H9 (cell line): ENCODE data around the gene GVQW3. TPM values are rescaled to one million over a fixed set of nuclear protein-coding genes. Genes with fewer than 3 reads are reported as not detected.

Experiments
- DNase-seq: peaks from one replicate; pipeline ENCODE4 v3.0.0-alpha.2; 2017
- H2AFZ ChIP-seq: one replicate; pipeline ENCODE4 v1.6.1; 2013; ENCODE audit warnings: mild to moderate bottlenecking, low read length, control low read depth, moderate library complexity
- H2AK5ac ChIP-seq: 2 replicates; pipeline ENCODE4 v1.6.1; 2013; ENCODE audit warnings: low read length, control low read depth, mixed read lengths; ENCODE audit not compliant: insufficient read length
- H2BK120ac ChIP-seq: one replicate; pipeline ENCODE4 v1.6.1; 2013; ENCODE audit warnings: low read depth, mild to moderate bottlenecking, low read length, control low read depth, inconsistent platforms; ENCODE audit not compliant: poor library complexity, severe bottlenecking
- H2BK12ac ChIP-seq: 2 replicates; pipeline ENCODE4 v1.6.1; 2013; ENCODE audit warnings: low read length, control low read depth, mixed read lengths, low read depth; ENCODE audit not compliant: insufficient read length
- H2BK15ac ChIP-seq: 2 replicates; pipeline ENCODE4 v1.6.1; 2013; ENCODE audit warnings: low read depth, low read length, control low read depth
- H2BK20ac ChIP-seq: one replicate; pipeline ENCODE4 v1.6.1; 2013; ENCODE audit warnings: low read depth, mild to moderate bottlenecking, low read length, control low read depth, inconsistent platforms; ENCODE audit not compliant: poor library complexity, severe bottlenecking
- H2BK5ac ChIP-seq: 2 replicates; pipeline ENCODE4 v1.6.1; 2013; ENCODE audit warnings: low read length, control low read depth, mixed read lengths; ENCODE audit not compliant: insufficient read length
- H3K14ac ChIP-seq: 2 replicates; pipeline ENCODE4 v1.6.1; 2013; ENCODE audit warnings: low read length, control low read depth; ENCODE audit not compliant: insufficient read depth
- H3K18ac ChIP-seq: 2 replicates; pipeline ENCODE4 v1.6.1; 2013; ENCODE audit warnings: low read depth, mild to moderate bottlenecking, mixed read lengths, low read length, control low read depth; ENCODE audit not compliant: insufficient read length
- H3K23ac ChIP-seq: 2 replicates; pipeline ENCODE4 v1.6.1; 2013; ENCODE audit warnings: low read length, control low read depth, mixed read lengths, low read depth; ENCODE audit not compliant: insufficient read length
- H3K23me2 ChIP-seq: 2 replicates; pipeline ENCODE4 v1.6.1; 2013; ENCODE audit warnings: low read depth, mild to moderate bottlenecking, mixed read lengths, low read length, control low read depth; ENCODE audit not compliant: insufficient read length, poor library complexity, severe bottlenecking
- H3K27ac ChIP-seq: 2 replicates; pipeline ENCODE4 v1.5.1; 2013; ENCODE audit warnings: low read length, control low read depth, mixed read lengths, low read depth; ENCODE audit not compliant: insufficient read length
- H3K27me3 ChIP-seq: 2 replicates; pipeline ENCODE4 v1.6.1; 2013; ENCODE audit warnings: low read length, control low read depth, inconsistent platforms; ENCODE audit not compliant: insufficient read depth
- H3K4ac ChIP-seq: 2 replicates; pipeline ENCODE4 v1.6.1; 2013; ENCODE audit warnings: low read depth, mild to moderate bottlenecking, control low read depth, inconsistent platforms, low read length, moderate library complexity
- H3K4me1 ChIP-seq: 2 replicates; pipeline ENCODE4 v1.6.1; 2013; ENCODE audit warnings: low read length, control low read depth, inconsistent platforms; ENCODE audit not compliant: insufficient read depth
- H3K4me2 ChIP-seq: 2 replicates; pipeline ENCODE4 v1.6.1; 2013; ENCODE audit warnings: low read length, control low read depth, mixed read lengths; ENCODE audit not compliant: insufficient read length, insufficient read depth
- H3K56ac ChIP-seq: 2 replicates; pipeline ENCODE4 v1.6.1; 2013; ENCODE audit warnings: low read depth, mild to moderate bottlenecking, mixed read lengths, low read length, control low read depth; ENCODE audit not compliant: insufficient read length
- H3K79me1 ChIP-seq: 2 replicates; pipeline ENCODE4 v1.6.1; 2013; ENCODE audit warnings: low read depth, mild to moderate bottlenecking, moderate library complexity, low read length, control low read depth, inconsistent platforms; ENCODE audit not compliant: insufficient read depth, poor library complexity, severe bottlenecking
- H3K79me2 ChIP-seq: 2 replicates; pipeline ENCODE4 v1.6.1; 2013; ENCODE audit warnings: low read length, control low read depth, inconsistent platforms; ENCODE audit not compliant: insufficient read depth
- H3K9ac ChIP-seq: 2 replicates; pipeline ENCODE4 v1.6.1; 2013; ENCODE audit warnings: low read length, control low read depth, mixed read lengths; ENCODE audit not compliant: insufficient read length; ENCODE audit errors: extremely low read depth
- H3K9me3 ChIP-seq: one replicate; pipeline ENCODE4 v1.6.1; 2013; ENCODE audit warnings: low read depth, low read length, inconsistent platforms; ENCODE audit not compliant: control insufficient read depth
- H3T11ph ChIP-seq: one replicate; pipeline ENCODE4 v1.6.1; 2013; ENCODE audit warnings: mild to moderate bottlenecking, low read length, control low read depth, inconsistent platforms
- H4K20me1 ChIP-seq: one replicate; pipeline ENCODE4 v1.6.1; 2013; ENCODE audit not compliant: control insufficient read depth, insufficient read length, insufficient read depth
- H4K5ac ChIP-seq: 2 replicates; pipeline ENCODE4 v1.6.1; 2013; ENCODE audit warnings: low read depth, mild to moderate bottlenecking, mixed read lengths, low read length, control low read depth; ENCODE audit not compliant: insufficient read length
- H4K8ac ChIP-seq: replicated peaks from 2 replicates; pipeline ENCODE4 v1.6.1; 2013; ENCODE audit warnings: low read length, control low read depth, mixed read lengths, low read depth; ENCODE audit not compliant: insufficient read length
- H4K91ac ChIP-seq: 2 replicates; pipeline ENCODE4 v1.6.1; 2013; ENCODE audit warnings: low read depth, mild to moderate bottlenecking, moderate library complexity, mixed read lengths, low read length, control low read depth; ENCODE audit not compliant: insufficient read length
- H3K27ac Mint-ChIP-seq, 3 experiments: 2 replicates in 2 of 3; 3 replicates in 1 of 3; pipeline ENCODE4 v1.8.0; 2020 to 2021; ENCODE audit warnings: mixed read lengths in 3 of 3, mild to moderate bottlenecking in 1 of 3, moderate library complexity in 1 of 3
- H3K27me3 Mint-ChIP-seq: 2 replicates; pipeline ENCODE4 v1.8.0; 2021; ENCODE audit warnings: low read depth, mild to moderate bottlenecking, moderate library complexity, mixed read lengths
- H3K36me3 Mint-ChIP-seq, 3 experiments: 2 replicates in 2 of 3; 3 replicates in 1 of 3; pipeline ENCODE4 v1.8.0; 2020 to 2021; ENCODE audit warnings: low read depth in 3 of 3, mixed read lengths in 3 of 3; ENCODE audit not compliant: insufficient read depth in 1 of 3
- H3K4me1 Mint-ChIP-seq, 2 experiments: 2 replicates each; pipeline ENCODE4 v1.8.0; 2020; ENCODE audit warnings: mixed read lengths in 2 of 2
- H3K4me3 Mint-ChIP-seq, 2 experiments: 2 replicates in 1 of 2; 3 replicates in 1 of 2; pipeline ENCODE4 v1.8.0; 2020 to 2021; ENCODE audit warnings: mild to moderate bottlenecking in 2 of 2, mixed read lengths in 2 of 2, moderate library complexity in 1 of 2
- H3K9me3 Mint-ChIP-seq, 2 experiments: 2 replicates in 1 of 2; 3 replicates in 1 of 2; pipeline ENCODE4 v1.8.0; 2020; ENCODE audit warnings: mild to moderate bottlenecking in 2 of 2, mixed read lengths in 2 of 2, moderate library complexity in 1 of 2
- WGBS: extraction: QIAGEN DNeasy Blood & Tissue Kit; methylation state at CpG from one replicate; pipeline ENCODE4 v1.1.7; 2013; ENCODE audit warnings: missing lambda C conversion rate, low lambda C conversion rate, mixed read lengths; ENCODE audit not compliant: insufficient read length; ENCODE audit errors: extremely low coverage; 5-methylcytosine and 5-hydroxymethylcytosine counted together
- total RNA-seq: library from RNA; stranded (reverse); gene quantifications from 2 replicates; pipeline ENCODE4 v1.2.1, GENCODE V29; 2021
- TF ChIP-seq, protein P1 (sequence below): fragments of 200-600 bp; sonication (generic); conservative IDR thresholded peaks from 3 replicates; pipeline ENCODE4 v1.8.0; 2021; ENCODE audit warnings: antibody characterized with exemption, mild to moderate bottlenecking

The GVQW3 gene
- total RNA-seq, 1 experiment from 2014 or later, result 4.5 TPM

DNA sequence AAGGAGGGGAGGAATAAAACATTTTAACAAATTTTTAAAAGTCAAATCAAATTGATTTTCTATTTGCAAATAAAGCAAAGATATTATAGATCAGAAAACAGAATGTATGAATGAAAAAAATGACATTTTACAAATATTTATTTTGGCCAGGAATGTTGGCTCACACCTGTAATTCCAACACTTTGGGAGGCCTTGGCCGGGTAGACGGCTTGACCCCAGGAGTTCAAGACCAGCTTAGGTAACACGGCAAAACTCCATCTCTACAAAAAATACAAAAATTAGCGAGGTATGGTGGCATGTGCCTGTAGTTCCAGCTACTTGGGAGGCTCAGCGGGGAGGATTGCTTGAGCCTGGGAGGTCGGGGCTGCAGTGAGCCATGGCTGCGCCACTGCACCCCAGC is 18.4 kb upstream of the GVQW3 start:
- H3K36me3 Mint-ChIP-seq, result peaks cover 9 to 19% (median 16%) of the 10 kb centered on the region in 3 experiments; a peak in 6 of 7 replicates
- no peaks in the 10 kb centered on the region for H3K23me2 ChIP-seq
- peaks cover 2% of the 10 kb centered on the region for H3K79me1 ChIP-seq
- H3K9me3 ChIP-seq, result no peaks in the 10 kb centered on the region
- H3K18ac ChIP-seq, result no peak overlapping the region
- no peak overlapping the region for H3K23ac ChIP-seq
- no peak overlapping the region for H3K27ac Mint-ChIP-seq
- H2AK5ac ChIP-seq, result no peak overlapping the region
- WGBS, result no CpG with 5 or more reads among the region's 7 CpGs
- H3K27ac ChIP-seq, result no peak overlapping the region
- no peak overlapping the region for H2BK120ac ChIP-seq
- no peak overlapping the region for H2BK15ac ChIP-seq
- no peak overlapping the region for H3K4me3 Mint-ChIP-seq
- no peak overlapping the region for H4K91ac ChIP-seq
- DNase-seq, result no peak
- no peak overlapping the region for H3K4ac ChIP-seq
- no peak overlapping the region for H3K9ac ChIP-seq
- no peak overlapping the region for H2BK20ac ChIP-seq
- peaks cover 6 to 11% of the 10 kb centered on the region in 2 experiments; a peak in 3 of 4 replicates for H3K4me1 Mint-ChIP-seq
- no peak overlapping the region for H3K4me2 ChIP-seq
- no peak overlapping the region for H3K56ac ChIP-seq
- H3K27me3 ChIP-seq, result no peaks in the 10 kb centered on the region
- no peak overlapping the region for H2AFZ ChIP-seq
- no peak overlapping the region for H3T11ph ChIP-seq
- H3K27me3 Mint-ChIP-seq, result no peaks in the 10 kb centered on the region
- no peaks in the 10 kb centered on the region for H3K4me1 ChIP-seq
- TF ChIP-seq, protein P1, sequence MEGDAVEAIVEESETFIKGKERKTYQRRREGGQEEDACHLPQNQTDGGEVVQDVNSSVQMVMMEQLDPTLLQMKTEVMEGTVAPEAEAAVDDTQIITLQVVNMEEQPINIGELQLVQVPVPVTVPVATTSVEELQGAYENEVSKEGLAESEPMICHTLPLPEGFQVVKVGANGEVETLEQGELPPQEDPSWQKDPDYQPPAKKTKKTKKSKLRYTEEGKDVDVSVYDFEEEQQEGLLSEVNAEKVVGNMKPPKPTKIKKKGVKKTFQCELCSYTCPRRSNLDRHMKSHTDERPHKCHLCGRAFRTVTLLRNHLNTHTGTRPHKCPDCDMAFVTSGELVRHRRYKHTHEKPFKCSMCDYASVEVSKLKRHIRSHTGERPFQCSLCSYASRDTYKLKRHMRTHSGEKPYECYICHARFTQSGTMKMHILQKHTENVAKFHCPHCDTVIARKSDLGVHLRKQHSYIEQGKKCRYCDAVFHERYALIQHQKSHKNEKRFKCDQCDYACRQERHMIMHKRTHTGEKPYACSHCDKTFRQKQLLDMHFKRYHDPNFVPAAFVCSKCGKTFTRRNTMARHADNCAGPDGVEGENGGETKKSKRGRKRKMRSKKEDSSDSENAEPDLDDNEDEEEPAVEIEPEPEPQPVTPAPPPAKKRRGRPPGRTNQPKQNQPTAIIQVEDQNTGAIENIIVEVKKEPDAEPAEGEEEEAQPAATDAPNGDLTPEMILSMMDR, result no peak
- H4K5ac ChIP-seq, result no peak overlapping the region
- H3K14ac ChIP-seq, result no peak overlapping the region
- H3K79me2 ChIP-seq, result no peaks in the 10 kb centered on the region
- H3K9me3 Mint-ChIP-seq, result no peaks in the 10 kb centered on the region
- no peak overlapping the region for H2BK5ac ChIP-seq
- H4K8ac ChIP-seq, result no peak overlapping the region
- H4K20me1 ChIP-seq, result no peaks in the 10 kb centered on the region
- H2BK12ac ChIP-seq, result no peak overlapping the region
